Measurements from ENCODE around the gene PLA2G4F.

GRCh38 chr15:42143866-42144625 lies 12.4 kb downstream of the PLA2G4F start:
- TF ChIP-seq CTCF (IDR thresholded peaks at IDR 0.05), result no peak
- no peak for TF ChIP-seq POLR2A (IDR thresholded peaks at IDR 0.05)
- no peak for TF ChIP-seq EP300 (IDR thresholded peaks at IDR 0.05)
